ENCODE data around the gene CTSO.

DNA sequence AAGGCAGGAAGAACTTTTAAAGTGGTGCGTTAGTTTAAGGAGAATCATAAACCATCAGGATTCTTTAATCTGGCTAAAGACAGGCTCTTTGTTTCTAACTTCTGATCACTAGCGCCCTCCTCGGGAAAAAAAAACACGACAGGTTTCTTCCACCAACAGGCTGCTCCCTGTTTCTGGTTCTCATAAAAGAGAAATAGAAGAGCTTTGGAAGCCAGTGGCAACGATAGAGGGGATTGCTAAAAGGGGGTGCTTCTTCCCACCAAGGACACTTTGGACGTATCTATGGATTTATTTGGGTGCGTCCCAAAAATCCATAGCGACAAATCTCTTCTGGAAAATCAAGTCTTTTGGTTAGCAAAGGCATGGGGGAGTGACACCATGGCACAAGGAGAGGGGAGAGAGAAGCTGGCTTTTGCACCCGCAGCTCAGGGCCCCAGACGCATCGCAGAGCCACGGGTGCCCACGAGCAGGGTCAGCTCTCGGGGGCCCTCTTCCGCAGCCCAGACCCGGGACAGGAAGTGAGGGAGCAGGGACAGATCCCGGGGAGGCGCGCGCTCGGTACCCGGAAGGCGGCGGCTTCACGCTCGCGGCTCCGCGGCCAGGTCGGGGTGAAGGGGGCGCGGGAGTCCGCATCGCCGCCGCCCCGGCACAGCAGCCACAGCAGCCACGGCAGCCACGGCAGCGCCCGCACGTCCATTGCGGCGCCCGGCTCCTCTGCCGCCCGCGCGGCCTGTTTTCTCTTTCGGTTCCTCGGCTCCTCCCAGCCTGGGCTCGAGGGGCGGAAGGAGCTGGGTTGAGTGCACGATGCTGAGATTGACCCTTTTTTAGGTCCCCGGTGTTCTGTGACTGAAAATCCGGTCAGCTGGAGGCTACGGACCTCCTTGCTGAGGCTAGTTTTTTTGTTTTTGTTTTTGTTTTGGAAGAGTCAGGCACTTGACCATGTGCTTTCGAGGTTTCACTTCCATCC lies at the start of gene CTSO:
- TF ChIP-seq, protein P1, sequence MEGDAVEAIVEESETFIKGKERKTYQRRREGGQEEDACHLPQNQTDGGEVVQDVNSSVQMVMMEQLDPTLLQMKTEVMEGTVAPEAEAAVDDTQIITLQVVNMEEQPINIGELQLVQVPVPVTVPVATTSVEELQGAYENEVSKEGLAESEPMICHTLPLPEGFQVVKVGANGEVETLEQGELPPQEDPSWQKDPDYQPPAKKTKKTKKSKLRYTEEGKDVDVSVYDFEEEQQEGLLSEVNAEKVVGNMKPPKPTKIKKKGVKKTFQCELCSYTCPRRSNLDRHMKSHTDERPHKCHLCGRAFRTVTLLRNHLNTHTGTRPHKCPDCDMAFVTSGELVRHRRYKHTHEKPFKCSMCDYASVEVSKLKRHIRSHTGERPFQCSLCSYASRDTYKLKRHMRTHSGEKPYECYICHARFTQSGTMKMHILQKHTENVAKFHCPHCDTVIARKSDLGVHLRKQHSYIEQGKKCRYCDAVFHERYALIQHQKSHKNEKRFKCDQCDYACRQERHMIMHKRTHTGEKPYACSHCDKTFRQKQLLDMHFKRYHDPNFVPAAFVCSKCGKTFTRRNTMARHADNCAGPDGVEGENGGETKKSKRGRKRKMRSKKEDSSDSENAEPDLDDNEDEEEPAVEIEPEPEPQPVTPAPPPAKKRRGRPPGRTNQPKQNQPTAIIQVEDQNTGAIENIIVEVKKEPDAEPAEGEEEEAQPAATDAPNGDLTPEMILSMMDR (IDR thresholded peaks at IDR 0.05; ENCODE audit: insufficient read depth, low read length, poor library complexity, severe bottlenecking) = peak; percentile 38
- TF ChIP-seq EZH2phosphoT487 (conservative IDR thresholded peaks at IDR 0.05; ENCODE audit: low read length) = no peak
